Measurements from ENCODE around the gene PEX19.

GRCh38 chr1:160256396-160257046, 28.4 kb downstream of the PEX19 start:
- no peak for TF ChIP-seq CTCF (IDR thresholded peaks at IDR 0.05)
- TF ChIP-seq POLR2A (IDR thresholded peaks at IDR 0.05) = no peak
